Epithelial cell of proximal tubule (primary cell): ENCODE measurements around the gene BICD2. TPM values are rescaled to one million over a fixed set of nuclear protein-coding genes. Genes with fewer than 3 reads are reported as not detected.

ENCODE experiments used
- DNase-seq: peaks from one replicate; pipeline ENCODE4 v3.0.0-alpha.2; 2011; ENCODE audit warnings: low read depth
- H3K4me3 ChIP-seq: 2 replicates; pipeline ENCODE4 v1.5.1; 2011; ENCODE audit warnings: low read depth, mild to moderate bottlenecking, low read length
- CTCF ChIP-seq: conservative IDR thresholded peaks from 2 replicates; pipeline ENCODE4 v1.5.1; 2012; ENCODE audit warnings: low read depth, mild to moderate bottlenecking, low read length
- total RNA-seq: library from RNA; depleted of rRNA; stranded (reverse); fragments of >200 nt; gene quantifications from 2 replicates; pipeline ENCODE4 v1.2.3, GENCODE V29; 2015

BICD2 gene
- total RNA-seq, 1 donor from 2014 or later = 32.2 TPM

- TF ChIP-seq CTCF = no peak
- H3K4me3 ChIP-seq = no peak overlapping the region
Observed at GRCh38 chr9:92666236-92666635, 98.4 kb downstream of the BICD2 start.

GRCh38 chr9:92665836-92666235 lies 98.8 kb downstream of the BICD2 start:
- no peak for TF ChIP-seq CTCF
- H3K4me3 ChIP-seq = no peak overlapping the region
- DNase-seq = no peak

More at GRCh38 chr9:92666236-92666635, 98.4 kb downstream of the BICD2 start:
- DNase-seq = no peak

GRCh38 chr9:92664394-92665152 lies 100.1 kb downstream of the BICD2 start:
- DNase-seq = no peak
- no peak for TF ChIP-seq CTCF
- no peak overlapping the region for H3K4me3 ChIP-seq

GRCh38 chr9:92663951-92664350 lies 100.7 kb downstream of the BICD2 start:
- no peak for TF ChIP-seq CTCF
- no peak for DNase-seq
- no peak overlapping the region for H3K4me3 ChIP-seq

GRCh38 chr9:92663126-92663525 lies 101.5 kb downstream of the BICD2 start:
- no peak for DNase-seq
- no peak for TF ChIP-seq CTCF
- no peak overlapping the region for H3K4me3 ChIP-seq

- no peak for DNase-seq
- no peak for TF ChIP-seq CTCF
- H3K4me3 ChIP-seq = no peak overlapping the region
Observed at GRCh38 chr9:92661743-92662142, 102.9 kb downstream of the BICD2 start.

Other genes starting within 250 kb of the BICD2 start
- gene ECM2, start 228.8 kb downstream of the BICD2 start, total RNA-seq = not detected in 2 replicates
- gene IPPK, start 94.7 kb downstream of the BICD2 start, total RNA-seq = 10.8 and 15.2 TPM in 2 replicates
- gene ZNF484, start 113.2 kb upstream of the BICD2 start, total RNA-seq = 3.8 and 4.0 TPM in 2 replicates
- 0.14 and 0.58 TPM in 2 replicates for gene FGD3, start 182.7 kb upstream of the BICD2 start, total RNA-seq